Measurements from ENCODE around the gene CHST8.

DNA sequence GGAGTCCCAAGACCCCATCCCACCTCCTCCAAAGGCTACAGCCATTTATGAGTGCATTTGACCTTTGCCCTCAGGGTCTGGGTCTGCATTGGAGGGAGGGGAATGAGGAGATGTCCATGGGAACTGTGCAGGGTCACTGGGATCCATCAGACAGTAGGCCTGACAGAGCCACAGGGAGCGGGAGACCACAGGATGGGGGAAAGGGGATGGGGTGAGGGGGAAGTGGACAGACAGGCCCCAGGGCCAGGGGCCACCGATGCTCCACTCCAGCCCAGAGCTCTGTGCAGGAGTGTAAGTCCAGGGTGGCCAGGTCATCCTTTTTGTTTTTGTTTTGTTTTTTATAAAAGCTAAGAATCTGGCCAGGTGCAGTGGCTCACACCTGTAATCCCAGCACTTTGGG, 82.5 kb downstream of the CHST8 start:
- TF ChIP-seq, protein P1, sequence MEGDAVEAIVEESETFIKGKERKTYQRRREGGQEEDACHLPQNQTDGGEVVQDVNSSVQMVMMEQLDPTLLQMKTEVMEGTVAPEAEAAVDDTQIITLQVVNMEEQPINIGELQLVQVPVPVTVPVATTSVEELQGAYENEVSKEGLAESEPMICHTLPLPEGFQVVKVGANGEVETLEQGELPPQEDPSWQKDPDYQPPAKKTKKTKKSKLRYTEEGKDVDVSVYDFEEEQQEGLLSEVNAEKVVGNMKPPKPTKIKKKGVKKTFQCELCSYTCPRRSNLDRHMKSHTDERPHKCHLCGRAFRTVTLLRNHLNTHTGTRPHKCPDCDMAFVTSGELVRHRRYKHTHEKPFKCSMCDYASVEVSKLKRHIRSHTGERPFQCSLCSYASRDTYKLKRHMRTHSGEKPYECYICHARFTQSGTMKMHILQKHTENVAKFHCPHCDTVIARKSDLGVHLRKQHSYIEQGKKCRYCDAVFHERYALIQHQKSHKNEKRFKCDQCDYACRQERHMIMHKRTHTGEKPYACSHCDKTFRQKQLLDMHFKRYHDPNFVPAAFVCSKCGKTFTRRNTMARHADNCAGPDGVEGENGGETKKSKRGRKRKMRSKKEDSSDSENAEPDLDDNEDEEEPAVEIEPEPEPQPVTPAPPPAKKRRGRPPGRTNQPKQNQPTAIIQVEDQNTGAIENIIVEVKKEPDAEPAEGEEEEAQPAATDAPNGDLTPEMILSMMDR (IDR thresholded peaks at IDR 0.05): no peak
- TF ChIP-seq POLR2A (IDR thresholded peaks at IDR 0.05): no peak
